Kidney (tissue), 14 donors: ENCODE data around the gene OR6C68. TPM values are rescaled to one million over a fixed set of nuclear protein-coding genes. Genes with fewer than 3 reads are reported as not detected.
"Not testable (repeated sequence)": the region's sequence is repeated elsewhere in the genome, so short reads cannot be mapped to it uniquely, and the experiment has no call there.

Experiments used
- DNase-seq, 5 donors: peaks; one replicate each; pipeline ENCODE4 v3.0.0-alpha.2; 2013 to 2020
- FAIRE-seq: peaks from 2 replicates; lab custom pipeline; 2012; peaks lifted over from hg19 to GRCh38; lab: Jason Lieb, UNC
- H3K27ac ChIP-seq, 2 donors: one replicate each; pipeline ENCODE4 v1.7.0; 2013; ENCODE audit warnings: low read depth in 2 of 2, low read length in 2 of 2, inconsistent platforms in 1 of 2
- H3K27me3 ChIP-seq: one replicate; pipeline ENCODE4 v1.7.1; 2013; ENCODE audit warnings: low read length, inconsistent platforms; ENCODE audit not compliant: control insufficient read depth, insufficient read depth
- H3K36me3 ChIP-seq, 3 donors: one replicate each; pipeline versions ENCODE4 v1.7.0 to v1.7.1; 2013; ENCODE audit warnings: low read length in 3 of 3, control low read depth in 1 of 3, inconsistent platforms in 1 of 3; ENCODE audit not compliant: insufficient read depth in 3 of 3, control insufficient read depth in 2 of 3
- H3K4me1 ChIP-seq, 3 donors: one replicate each; pipeline versions ENCODE4 v1.7.0 to v1.7.1; 2013; ENCODE audit warnings: low read length in 3 of 3, inconsistent platforms in 1 of 3, low read depth in 1 of 3; ENCODE audit not compliant: control insufficient read depth in 2 of 3, insufficient read depth in 2 of 3
- H3K4me3 ChIP-seq, 3 donors: one replicate each; pipeline versions ENCODE4 v1.7.0 to v1.8.1; 2013; ENCODE audit warnings: low read length in 3 of 3, control low read depth in 1 of 3, inconsistent platforms in 1 of 3
- H3K9ac ChIP-seq, 3 donors: one replicate each; pipeline versions ENCODE4 v1.7.0 to v1.7.1; 2013; ENCODE audit warnings: low read length in 3 of 3, control low read depth in 1 of 3, inconsistent platforms in 1 of 3
- H3K9me3 ChIP-seq, 3 donors: one replicate each; pipeline versions ENCODE4 v1.7.0 to v1.7.1; 2013; ENCODE audit warnings: low read length in 3 of 3, control low read depth in 1 of 3, inconsistent platforms in 1 of 3; ENCODE audit not compliant: control insufficient read depth in 2 of 3, insufficient read depth in 1 of 3
- CTCF ChIP-seq: IDR thresholded peaks from 3 replicates; pipeline ENCODE4 v1.5.1; 2012; ENCODE audit warnings: mild to moderate bottlenecking, moderate library complexity, borderline replicate concordance; ENCODE audit not compliant: insufficient read depth; ENCODE audit errors: extremely low read depth
- intact Hi-C: fragments of 100-400 bp; cut with DNase I; formaldehyde crosslinking; loops from one replicate; pipeline ENCODE4 v1.11.1; 2022
- polyA plus RNA-seq: library from polyadenylated mRNA; stranded (reverse); fragments of 350-450 nt; fragmentation: Illumina TruSeq; extraction: RNeasy Lipid Tissue Mini Kit (QIAGEN cat#74804); gene quantifications from one replicate; pipeline ENCODE4 v1.2.3, GENCODE V29; 2014; ENCODE audit warnings: low read depth, low replicate concordance; ENCODE audit not compliant: insufficient read depth
- total RNA-seq: library from RNA; stranded (reverse); fragmentation: NEBNext Ultra II Directional; extraction: Animal tissue kit (Norgen Biotek cat#: 25700); gene quantifications from one replicate; pipeline ENCODE4 v1.2.1, GENCODE V29; 2021
- donor health status: control.
- donor health status: control.
- donor health status: control.
- donor health status: control.
- donor health status: control.
- donor health status: DM: yes; HTN: yes; CAD: no.
- donor health status: Normal renal cell carcinoma (clear cell type).

The OR6C68 gene
- total and polyA plus RNA-seq, 2 donors from 2014 or later: not detected

DNA sequence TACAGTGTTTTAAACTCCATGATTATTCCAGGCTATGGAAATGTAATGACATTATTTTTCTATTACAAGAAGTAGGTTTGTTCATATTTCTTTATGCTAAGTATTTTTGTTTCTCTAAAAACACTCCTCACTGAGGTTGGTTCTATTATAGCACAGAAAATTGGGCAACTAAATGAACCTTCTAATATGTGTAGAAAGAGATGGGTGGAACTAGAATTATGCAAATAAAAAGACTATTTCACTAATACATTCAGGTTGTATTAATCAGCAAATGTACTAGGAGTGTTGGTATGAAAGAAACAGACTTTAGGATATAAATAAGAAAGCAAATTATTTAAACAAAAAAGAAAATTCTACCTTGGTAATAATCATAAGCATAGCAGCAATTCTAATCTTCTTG lies 43.4 kb upstream of the OR6C68 start:
- H3K9ac ChIP-seq: no peak overlapping the region
- no peak overlapping the region for H3K27ac ChIP-seq
- FAIRE-seq (no peak), DNase-seq (no peak)
- H3K36me3 ChIP-seq: no peaks in the 10 kb centered on the region
- TF ChIP-seq CTCF: no peak
- no peaks in the 10 kb centered on the region for H3K9me3 ChIP-seq
- H3K4me1 ChIP-seq: no peaks in the 10 kb centered on the region
- intact Hi-C loops: no loop called here
- H3K27me3 ChIP-seq: no peaks in the 10 kb centered on the region
- no peak overlapping the region for H3K4me3 ChIP-seq

GRCh38 chr12:55464926-55465325 lies 27.3 kb upstream of the OR6C68 start:
- H3K4me3 ChIP-seq, DNase-seq, H3K27me3 ChIP-seq, H3K9ac ChIP-seq, FAIRE-seq, H3K36me3 ChIP-seq, intact Hi-C loops, H3K9me3 ChIP-seq, H3K27ac ChIP-seq, H3K4me1 ChIP-seq: not testable (repeated sequence)

- Histone ChIP-seq H3K4me3 (no peak overlapping the region), H3K9ac (no peak overlapping the region), H3K9me3 (no peaks in the 10 kb centered on the region), H3K4me1 (no peaks in the 10 kb centered on the region), H3K36me3 (no peaks in the 10 kb centered on the region), H3K27ac (no peak overlapping the region), H3K27me3 (no peaks in the 10 kb centered on the region)
- TF ChIP-seq CTCF: no peak
- no peak for FAIRE-seq
- intact Hi-C loops: no loop called here
- DNase-seq: no peak
Measured at GRCh38 chr12:55467836-55468235, 24.3 kb upstream of the OR6C68 start.

DNA sequence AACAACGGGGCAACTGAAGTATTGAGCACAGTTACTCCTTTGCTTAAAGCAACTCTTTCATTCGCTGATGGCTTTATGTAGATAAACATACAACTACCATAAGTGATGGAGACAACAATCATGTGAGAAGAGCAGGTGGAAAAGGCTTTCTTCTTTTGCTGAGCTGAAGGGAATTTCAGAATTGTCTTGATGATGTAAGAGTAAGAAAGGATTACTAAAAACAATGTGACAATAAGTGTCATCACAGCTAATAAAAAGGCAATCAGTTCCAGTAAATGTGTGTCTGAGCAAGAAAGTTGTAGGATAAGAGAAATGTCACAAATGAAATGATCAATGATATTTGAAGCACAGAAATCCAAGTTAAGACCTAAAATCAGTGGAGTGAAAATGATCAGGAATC lies 22.9 kb upstream of the OR6C68 start:
- Histone ChIP-seq H3K36me3 (no peaks in the 10 kb centered on the region), H3K9ac (no peak overlapping the region), H3K4me3 (no peak overlapping the region), H3K4me1 (no peaks in the 10 kb centered on the region), H3K27ac (no peak overlapping the region), H3K27me3 (no peaks in the 10 kb centered on the region), H3K9me3 (no peaks in the 10 kb centered on the region)
- DNase-seq (no peak), FAIRE-seq (no peak)
- TF ChIP-seq CTCF: no peak
- intact Hi-C loops: no loop called here
